NCI-H2107 treated with DMSO at 0.1 percent for 48 hours (cell line): ENCODE results near the gene FOXL1.
A peak's percentile ranks its signal among the peaks of the same experiment; 100 is the strongest.

Experiments used
- DNase-seq: peaks from one replicate; lab custom pipeline; 2025; ENCODE audit not compliant: unreplicated experiment; lab: John Stamatoyannopoulos, UW

The FOXL1 gene

DNA sequence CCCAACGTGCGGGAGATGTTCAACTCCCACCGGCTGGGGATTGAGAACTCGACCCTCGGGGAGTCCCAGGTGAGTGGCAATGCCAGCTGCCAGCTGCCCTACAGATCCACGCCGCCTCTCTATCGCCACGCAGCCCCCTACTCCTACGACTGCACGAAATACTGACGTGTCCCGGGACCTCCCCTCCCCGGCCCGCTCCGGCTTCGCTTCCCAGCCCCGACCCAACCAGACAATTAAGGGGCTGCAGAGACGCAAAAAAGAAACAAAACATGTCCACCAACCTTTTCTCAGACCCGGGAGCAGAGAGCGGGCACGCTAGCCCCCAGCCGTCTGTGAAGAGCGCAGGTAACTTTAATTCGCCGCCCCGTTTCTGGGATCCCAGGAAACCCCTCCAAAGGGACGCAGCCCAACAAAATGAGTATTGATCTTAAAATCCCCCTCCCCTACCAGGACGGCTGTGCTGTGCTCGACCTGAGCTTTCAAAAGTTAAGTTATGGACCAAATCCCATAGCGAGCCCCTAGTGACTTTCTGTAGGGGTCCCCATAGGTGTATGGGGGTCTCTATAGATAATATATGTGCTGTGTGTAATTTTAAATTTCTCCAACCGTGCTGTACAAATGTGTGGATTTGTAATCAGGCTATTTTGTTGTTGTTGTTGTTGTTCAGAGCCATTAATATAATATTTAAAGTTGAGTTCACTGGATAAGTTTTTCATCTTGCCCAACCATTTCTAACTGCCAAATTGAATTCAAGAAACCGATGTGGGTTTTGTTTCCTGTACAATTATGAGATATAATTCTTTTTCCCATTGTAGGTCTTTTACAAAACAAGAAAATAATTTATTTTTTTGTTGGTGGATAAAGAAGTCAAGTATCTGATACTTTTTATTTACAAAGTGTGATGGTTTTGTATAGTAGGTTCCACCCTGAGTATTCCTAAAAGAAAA is 9.4 kb upstream of the FOXL1 start:
- DNase-seq, result no peak

DNA sequence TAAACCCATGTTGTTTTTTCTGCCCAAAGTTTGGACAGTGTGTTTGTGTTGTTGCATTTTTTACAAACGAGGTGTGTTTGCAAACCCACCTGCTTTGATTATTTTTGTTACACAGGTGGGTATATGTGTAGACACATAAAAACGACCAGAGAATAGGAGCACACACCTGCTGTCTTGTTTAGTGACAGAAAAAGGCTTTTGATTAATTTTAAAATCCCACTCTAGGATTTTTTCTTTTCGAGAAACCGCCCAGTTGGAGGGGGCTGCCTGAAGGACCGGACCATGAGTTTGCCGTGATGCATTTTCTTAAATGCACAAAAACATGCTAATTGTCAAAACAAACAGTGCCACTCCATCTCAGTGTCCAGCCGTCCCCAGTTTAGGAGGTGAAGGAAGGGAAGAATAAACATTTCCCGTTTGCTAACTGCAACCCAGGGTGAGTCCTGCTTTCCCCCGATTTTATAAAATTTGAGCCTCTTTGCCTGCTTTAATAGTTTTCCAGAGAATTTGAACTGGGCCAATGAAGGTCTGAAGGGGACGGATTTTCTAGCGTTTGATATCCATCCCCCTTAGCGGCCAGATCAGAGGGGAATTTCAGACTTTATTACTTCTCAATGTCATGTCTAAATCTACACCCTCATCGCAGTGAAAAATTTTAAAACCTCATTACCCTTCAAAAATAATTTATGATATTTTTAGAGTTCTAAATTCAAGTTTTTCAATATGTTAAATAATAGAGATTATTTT is 8.5 kb upstream of the FOXL1 start:
- DNase-seq, result no peak

DNA sequence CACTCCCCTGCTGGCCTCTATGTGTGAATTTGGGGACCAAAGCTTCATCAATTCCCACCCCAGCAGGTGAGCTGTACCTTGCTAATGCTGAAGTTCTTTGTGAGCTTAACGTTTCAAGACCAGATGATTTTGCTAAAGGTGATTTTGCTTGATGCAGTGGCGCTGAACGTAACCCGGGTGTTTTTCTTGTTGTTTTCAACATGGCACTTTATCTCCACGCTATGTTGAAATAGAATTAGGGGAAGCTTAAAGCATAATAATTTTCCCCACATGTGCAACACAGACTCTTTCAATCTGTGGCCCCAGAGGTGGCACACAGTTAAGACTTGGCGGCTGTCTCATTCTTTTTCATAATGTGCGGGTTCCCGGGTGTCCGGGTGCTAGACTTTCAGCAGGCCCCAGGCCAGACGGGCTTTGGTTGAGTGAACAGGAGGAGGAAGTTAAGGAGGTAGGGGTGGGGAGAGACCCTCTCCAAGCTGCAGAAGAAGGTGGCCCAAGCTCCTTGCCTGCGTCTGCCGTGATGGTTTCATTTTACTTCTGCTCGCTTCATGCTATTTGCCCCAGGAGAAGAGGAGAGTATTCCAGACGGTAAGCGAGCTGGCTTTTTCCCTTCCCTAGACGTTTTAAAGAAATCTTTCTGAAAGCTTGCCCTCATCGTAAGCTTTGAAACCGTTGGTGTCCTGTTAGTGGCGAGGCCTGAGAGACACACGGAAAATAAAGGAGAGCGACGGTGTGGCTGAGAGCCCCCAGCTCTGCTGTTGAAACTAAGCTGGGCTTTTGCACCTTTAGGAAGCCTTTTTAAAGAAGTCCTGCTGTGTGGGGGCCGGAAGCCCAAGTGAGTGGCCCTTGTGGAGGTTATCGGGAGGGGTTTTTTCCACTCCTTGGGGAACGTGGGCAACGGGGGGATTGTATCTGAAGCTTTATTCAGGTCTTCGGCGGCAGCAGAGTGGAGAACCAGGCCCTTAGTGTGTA is 7.5 kb upstream of the FOXL1 start:
- DNase-seq, result no peak

DNA sequence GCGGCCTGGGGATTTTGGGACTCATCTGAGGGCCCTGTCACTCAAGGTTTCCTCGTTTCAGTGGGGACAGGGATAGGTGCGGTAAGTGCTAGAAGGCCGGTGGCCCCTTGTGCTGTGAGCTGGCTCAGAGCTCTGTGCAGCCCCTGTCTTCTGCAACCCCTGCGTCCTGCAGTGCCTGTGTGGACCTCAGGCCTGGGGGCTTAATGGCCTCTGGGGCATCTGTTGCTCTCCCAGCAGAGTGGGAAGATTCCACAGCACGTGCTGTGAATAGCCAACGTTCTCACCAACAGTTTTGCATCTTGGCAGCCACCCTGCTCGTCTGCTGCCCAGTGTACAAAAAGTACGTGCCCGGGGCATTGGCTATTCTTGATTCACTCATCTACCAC is 6.8 kb upstream of the FOXL1 start:
- DNase-seq, result no peak

DNA sequence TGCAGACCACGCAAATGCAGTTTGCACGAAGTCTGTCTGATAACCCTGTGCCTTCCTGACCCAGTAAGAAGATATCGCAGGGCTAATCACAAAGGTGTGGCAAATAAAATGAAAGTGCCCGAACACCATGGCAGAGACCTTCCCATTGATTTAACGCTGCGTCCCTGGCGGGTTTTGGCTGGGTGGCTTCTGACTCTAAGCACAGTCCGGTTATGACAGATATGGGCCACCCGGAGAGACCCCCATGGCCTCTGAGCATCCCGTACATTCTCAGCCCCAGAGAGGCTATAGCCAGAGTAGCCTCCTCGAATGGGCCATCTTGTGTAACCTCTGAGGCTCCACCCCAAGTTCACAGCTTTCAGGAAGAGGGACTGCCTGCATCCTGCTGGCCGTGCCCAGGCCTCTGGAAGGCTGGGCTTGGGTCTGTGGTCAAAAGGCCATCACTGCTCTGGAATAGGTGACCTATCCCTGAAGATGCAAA is 6.3 kb upstream of the FOXL1 start:
- no peak for DNase-seq

DNA sequence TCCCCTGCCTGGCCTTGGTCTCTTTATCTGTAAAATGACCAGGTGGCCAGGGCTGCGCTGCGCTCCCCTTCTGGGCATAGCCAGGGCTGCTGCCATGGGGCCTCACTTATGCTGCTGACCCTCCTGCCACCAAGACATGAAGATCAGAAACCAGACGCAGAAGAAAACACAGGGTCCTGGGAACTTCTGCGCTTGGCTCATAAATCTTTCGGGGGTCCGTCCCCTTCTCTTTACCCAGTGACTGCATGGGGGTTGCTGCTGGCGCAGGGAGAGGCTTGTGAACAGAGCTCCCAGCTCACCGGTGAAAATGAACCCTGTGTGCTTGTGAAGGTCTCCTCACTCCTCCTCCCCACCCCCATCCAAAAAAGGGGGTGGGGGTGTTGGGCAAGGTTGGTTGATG is 5.7 kb upstream of the FOXL1 start:
- DNase-seq, result no peak

DNA sequence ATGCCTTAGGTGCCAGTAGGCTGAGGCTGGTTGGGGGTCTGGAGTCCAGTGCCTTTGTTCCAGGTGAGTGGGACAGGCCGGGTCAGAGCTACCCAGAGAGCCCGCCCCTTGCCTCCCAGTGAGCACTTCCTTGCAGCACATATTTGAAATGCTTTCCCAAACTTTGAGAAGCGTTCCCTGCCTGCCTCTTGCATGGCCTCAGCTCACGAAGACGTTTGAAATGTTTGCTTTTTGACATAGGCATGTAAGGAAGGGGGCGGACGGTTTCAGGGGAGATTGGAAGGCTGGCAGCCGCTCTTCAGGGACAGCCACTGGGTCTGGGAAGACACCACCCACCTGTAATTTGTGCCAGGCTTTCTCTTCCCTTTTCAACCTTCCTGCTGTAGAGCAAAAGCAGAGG is 5.1 kb upstream of the FOXL1 start:
- DNase-seq, result no peak

DNA sequence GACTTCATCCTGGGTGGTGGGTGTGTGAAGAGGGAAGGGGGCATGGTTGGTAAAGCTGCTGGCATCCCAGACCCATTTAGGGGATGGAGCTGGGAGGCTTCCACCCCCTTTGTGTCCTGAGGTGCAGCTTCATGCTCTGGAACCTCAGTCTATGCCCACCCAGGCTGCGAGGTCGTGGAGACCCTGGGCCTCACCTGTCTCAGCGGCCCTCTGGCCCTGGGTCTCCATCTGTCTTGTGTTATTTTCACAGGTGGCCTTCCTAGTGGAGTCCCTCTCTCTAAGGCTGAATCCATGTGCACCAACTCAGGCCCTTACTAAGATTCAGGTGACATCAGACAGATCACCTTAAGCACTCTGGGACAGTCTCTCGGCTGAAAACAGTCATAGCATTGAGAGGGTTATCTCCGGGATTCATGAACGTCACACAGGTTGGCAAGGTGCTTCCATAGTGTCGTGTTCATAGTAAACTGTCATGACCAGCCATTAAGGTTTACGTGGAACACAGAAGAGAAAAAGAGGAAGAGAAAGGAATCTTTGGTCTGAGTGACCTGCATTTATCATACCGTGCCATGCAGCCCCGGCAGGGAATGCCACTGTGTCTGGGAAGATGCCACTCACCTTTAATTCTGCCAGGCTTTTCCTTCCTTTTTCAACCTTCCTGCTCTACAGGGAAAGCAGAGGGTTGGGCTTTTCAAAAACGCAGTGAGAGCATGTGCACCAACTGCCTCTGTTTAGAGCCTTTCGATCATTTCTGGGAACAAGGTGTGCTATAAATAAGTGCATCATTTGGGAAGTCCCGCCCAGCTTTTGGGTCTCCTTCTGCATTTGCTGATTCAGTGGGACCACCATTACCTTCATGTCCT is 4.5 kb upstream of the FOXL1 start:
- DNase-seq, result no peak

DNA sequence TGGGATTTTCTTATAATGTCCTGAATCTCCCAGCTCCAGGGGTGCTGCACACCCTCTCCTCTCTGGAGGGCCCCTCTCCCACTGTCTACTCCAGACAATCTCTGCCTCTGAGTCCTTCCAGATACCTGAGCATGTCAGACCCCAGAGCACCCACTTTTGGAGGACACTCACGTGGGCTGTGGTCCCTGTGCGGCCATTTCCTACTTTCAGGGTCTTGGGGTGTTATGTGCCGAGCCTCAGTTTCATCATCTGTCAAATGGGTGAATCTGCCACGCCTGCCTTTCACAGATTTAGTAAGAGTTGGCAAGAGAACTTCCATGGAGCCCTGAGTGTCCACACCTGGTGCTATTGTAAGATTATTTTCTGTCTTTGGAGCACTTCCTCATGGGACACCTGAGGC is 3.7 kb upstream of the FOXL1 start:
- no peak for DNase-seq

DNA sequence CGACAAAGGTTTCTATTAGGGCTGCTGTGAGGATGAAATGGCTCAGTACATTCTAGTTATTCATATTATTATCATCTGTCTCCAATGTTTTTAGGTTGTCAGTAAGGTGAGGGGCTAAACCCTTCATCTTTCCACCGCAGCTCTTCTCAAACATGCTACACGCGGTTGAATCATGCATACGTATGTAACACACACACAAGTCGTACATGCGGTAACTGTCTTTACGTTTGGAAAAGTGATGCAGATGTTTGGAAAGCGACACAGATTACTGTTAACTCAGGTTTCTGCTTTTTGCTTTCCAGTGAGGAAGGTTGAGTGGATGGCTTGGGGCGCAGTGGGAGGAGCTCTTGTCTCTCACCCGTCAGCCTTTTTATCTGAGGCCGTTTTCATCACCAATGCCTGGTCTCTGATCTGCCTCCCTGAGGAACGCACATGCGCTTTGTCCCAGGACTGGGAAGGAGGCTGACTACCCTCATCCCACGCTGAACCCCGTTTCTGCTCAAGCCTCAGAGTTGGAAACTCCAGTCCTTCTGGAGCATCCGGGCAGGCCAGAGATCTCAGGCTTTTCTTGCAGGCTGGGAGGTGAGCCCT is 3.2 kb upstream of the FOXL1 start:
- DNase-seq, result no peak

DNA sequence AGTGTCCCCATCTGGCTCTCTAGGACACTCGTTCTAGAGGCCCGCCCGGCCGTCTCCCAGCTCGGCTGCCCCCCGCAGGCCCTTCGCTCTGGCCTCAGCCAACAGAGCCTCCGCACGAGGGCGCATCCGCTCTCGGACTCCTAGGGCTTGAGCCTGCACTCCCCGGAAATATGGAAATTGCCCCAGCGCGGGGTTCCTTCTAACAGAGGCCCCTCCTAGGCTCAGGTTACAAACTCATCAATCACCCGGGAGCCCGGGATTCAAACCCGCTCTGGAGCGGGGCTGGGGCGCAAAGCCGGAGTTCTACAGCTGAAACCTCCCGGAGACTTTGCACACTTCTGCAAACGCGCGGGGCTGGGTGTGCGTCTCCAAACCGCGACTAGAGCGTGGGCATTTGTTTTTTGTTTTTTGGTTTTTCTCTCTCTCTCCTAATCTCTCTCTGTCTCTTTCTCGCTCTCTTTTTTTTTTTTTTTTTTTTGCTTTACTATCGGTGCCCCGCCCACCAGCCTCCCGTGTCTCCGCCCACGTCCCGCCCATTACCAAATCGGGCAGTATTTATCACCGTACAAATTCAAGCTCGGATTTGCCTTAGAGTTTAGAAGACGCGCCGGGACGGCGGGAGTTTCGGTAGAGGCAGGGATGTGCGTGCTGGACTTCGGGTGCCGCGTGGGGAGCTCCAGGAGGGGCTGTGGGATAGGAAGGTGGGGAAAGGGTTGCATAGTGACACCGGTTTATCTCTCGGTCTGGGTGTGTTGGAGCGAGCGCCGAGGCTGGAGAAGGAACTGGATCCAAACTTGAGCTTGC is 2.4 kb upstream of the FOXL1 start:
- DNase-seq, result peak; percentile 23

DNA sequence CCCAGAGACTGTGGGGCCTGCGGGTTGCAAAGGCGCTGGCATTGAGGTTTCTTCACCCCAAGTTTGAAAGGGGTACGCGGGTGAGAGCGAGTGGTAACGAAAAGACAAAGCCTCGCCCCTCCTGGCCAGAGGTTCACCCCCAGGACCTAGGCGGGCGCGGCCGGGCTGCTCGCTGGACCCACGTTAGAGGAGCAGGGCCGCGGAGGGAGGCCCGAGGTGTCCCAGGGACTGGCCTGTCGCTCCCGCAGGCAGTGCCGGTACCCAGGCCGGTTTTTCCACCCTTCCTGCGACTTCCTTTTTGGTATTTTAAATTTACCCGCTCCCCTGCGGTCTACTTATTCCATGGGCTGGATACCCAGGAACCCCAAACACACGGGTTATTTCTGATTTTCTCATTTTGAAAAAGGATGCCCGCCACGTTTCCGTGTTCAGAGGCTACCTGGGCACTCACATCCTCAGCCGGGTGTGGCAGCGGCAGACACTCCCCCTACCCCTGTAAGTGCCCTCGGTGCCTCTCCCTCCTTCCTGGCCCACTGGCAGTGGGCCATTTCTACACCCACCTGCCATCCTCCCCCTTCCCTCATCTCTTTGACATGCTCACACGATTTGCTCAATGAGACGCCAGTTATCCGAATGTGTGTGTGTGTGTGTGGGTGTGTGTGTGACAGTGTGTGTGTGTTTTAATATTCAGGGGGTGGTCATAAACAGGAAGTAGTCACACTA is 1.6 kb upstream of the FOXL1 start:
- no peak for DNase-seq

DNA sequence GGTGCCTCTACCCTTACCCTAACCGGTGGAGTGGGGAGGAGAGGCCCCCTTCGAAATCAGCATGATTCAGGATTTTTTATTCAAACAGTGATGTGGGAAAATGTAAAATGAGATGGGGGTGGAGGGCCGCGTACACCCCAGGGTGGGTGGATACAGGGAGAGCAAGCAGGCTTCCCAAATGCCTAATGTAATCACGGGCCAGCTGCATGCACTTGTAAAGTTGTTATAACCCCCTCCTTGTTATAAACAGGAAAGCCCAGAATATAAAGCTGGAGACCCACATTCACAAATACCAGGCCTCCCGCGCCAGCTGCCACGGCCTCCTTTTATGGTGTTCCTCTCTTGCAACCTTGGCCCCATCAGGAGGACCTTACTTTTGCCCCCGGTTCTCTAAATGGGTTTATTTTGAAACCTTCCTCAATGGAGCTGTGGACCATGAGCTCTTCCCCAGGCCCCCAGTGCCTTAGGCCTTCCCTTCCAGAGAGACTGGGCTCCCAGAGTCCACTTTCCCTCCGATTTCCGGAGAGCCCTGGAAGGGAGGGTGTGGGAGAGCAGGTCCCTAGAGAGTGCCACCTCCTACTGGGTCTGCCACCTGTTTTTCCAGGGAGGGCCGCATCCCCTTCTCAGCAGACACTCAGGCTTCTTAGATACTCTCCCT is 906 bp upstream of the FOXL1 start:
- no peak for DNase-seq

DNA sequence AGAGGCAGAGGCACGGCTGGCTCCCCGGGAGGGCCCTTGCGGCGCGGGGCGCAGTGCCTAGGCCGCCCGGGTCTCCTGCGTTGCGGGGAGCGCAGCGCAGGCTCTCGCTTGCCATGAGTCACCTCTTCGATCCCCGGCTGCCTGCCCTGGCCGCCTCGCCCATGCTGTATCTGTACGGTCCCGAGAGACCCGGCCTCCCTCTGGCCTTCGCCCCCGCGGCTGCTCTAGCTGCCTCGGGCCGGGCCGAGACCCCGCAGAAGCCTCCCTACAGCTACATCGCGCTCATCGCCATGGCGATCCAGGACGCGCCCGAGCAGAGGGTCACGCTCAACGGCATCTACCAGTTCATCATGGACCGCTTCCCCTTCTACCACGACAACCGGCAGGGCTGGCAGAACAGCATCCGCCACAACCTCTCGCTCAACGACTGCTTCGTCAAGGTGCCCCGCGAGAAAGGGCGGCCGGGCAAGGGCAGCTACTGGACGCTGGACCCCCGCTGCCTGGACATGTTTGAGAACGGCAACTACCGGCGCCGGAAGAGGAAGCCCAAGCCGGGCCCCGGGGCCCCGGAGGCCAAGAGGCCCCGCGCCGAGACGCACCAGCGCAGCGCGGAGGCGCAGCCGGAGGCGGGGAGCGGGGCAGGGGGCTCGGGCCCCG is 390 bp downstream of the FOXL1 start:
- no peak for DNase-seq

DNA sequence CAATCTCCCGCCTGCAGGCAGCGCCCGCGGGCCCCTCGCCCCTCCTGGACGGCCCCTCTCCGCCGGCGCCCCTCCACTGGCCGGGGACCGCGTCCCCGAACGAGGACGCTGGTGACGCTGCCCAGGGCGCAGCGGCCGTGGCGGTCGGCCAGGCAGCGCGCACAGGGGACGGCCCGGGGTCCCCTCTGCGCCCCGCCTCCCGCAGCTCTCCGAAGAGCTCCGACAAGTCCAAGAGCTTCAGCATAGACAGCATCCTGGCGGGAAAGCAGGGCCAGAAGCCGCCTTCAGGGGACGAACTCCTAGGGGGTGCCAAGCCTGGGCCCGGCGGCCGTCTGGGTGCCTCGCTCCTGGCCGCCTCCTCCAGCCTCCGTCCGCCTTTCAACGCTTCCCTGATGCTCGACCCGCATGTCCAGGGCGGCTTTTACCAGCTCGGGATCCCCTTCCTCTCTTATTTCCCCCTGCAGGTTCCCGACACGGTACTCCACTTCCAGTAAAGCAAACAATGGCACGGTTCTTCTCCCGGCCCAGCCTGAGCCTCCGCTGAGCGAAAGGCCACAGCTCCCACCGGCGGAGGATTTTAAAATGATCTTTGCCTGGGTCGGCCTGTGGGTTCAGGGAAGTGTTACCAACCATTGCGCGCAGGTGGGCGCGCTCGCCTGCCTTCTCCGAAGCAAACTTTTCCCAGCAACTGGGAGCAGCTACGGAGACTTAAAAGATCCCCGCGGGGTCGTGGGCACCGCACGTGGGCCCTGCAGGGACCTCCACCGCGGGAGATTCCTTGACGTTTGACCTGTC is 1.1 kb downstream of the FOXL1 start:
- DNase-seq, result no peak

DNA sequence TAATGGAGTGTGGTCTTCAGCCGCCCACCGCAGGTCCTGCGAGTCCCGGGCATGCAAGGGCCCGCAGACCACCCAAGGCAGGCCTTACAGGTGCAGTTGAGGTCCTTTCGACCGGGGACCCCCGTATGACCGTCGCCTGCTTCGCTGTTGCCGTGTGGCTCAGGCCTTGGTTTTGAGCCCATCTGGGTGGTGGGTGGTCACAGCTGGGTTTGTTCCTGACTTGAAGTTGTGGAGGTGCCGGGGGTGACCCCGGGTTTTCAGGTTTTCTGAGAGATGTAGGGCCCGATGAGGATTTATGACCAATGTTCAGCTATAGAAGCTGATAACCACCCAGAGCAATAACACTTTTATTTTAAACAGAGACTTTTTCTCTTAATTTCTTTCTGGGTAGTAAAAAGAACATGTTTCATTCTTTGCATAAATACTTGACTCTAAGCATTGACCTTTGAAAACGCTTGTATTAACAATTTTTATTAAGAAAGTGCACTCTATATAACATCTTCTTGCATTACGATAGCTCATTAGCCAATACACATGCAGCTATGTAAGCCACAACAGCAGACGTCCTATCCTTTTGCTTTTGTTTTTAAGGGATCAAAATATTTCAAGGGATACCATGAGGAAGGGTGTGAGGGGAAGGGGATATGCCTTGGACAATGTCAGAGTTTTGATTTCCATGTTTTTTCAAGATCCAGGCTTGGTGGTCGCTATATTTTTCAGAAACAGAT is 1.9 kb downstream of the FOXL1 start:
- DNase-seq, result no peak
